H1 (cell line): ENCODE results near the gene CFDP1. TPM values are rescaled to one million over a fixed set of nuclear protein-coding genes. Genes with fewer than 3 reads are reported as not detected.

ENCODE experiments used
- CTCF ChIA-PET: fragments of 300-600 bp; sonication (Branson Sonifier 250); formaldehyde crosslinking; loops from one replicate; lab custom pipeline; 2021; ENCODE audit not compliant: partially characterized antibody; lab: Charles Lee
- POLR2A ChIA-PET: fragments of 300-600 bp; sonication (Branson Sonifier 250); formaldehyde crosslinking; loops from one replicate; lab custom pipeline; 2021; ENCODE audit warnings: inconsistent platforms; ENCODE audit not compliant: partially characterized antibody; lab: Charles Lee
- DNase-seq, 2 experiments: peaks; one replicate each; pipeline versions ENCODE4 v3.0.0 to v3.0.0-alpha.2; 2010 to 2022; ENCODE audit warnings: low spot score in 2 of 2, low read depth in 1 of 2, mixed read lengths in 1 of 2
- FAIRE-seq: peaks from 2 replicates; lab custom pipeline; 2011; peaks lifted over from hg19 to GRCh38; lab: Jason Lieb, UNC
- H2AFZ ChIP-seq: 2 replicates; pipeline ENCODE4 v1.8.1; 2012; ENCODE audit warnings: low read length, inconsistent platforms
- H2AK5ac ChIP-seq: 2 replicates; pipeline ENCODE4 v1.6.1; 2013; ENCODE audit warnings: low read depth, low read length
- H2BK120ac ChIP-seq: replicated peaks from 2 replicates; pipeline ENCODE3; 2013; ENCODE audit warnings: low read depth, low read length, inconsistent platforms
- H2BK12ac ChIP-seq: 2 replicates; pipeline ENCODE4 v1.6.1; 2013; ENCODE audit warnings: low read depth, low read length
- H2BK15ac ChIP-seq: 2 replicates; pipeline ENCODE4 v1.6.1; 2013; ENCODE audit warnings: low read length
- H2BK20ac ChIP-seq: 2 replicates; pipeline ENCODE4 v1.6.1; 2013; ENCODE audit warnings: low read length
- H2BK5ac ChIP-seq: 2 replicates; pipeline ENCODE4 v1.6.1; 2013; ENCODE audit warnings: low read depth, low read length
- H3K14ac ChIP-seq: 2 replicates; pipeline ENCODE4 v1.6.1; 2013; ENCODE audit warnings: inconsistent platforms; ENCODE audit not compliant: insufficient read length
- H3K18ac ChIP-seq: 2 replicates; pipeline ENCODE4 v1.6.1; 2013; ENCODE audit warnings: low read length; ENCODE audit errors: extremely low read depth
- H3K23ac ChIP-seq: 2 replicates; pipeline ENCODE4 v1.6.1; 2013; ENCODE audit warnings: inconsistent platforms; ENCODE audit not compliant: insufficient read length
- H3K23me2 ChIP-seq: 2 replicates; pipeline ENCODE4 v1.6.1; 2013; ENCODE audit warnings: low read depth, low read length
- H3K27ac ChIP-seq: 2 replicates; pipeline ENCODE4 v1.6.1; 2011; ENCODE audit warnings: low read depth, low read length, inconsistent platforms
- H3K27me3 ChIP-seq, 4 experiments: replicated peaks in 1 of 4; 1 replicate in 1 of 4; 2 replicates in 3 of 4; pipeline versions ENCODE4 v1.6.1 to v1.8.1; 2011 to 2013; ENCODE audit warnings: low read length in 3 of 4, mild to moderate bottlenecking in 3 of 4, inconsistent platforms in 2 of 4, mixed read lengths in 2 of 4, moderate library complexity in 1 of 4; ENCODE audit not compliant: control insufficient read depth in 3 of 4, insufficient read depth in 3 of 4; ENCODE audit errors: extremely low read depth in 1 of 4
- H3K36me3 ChIP-seq, 4 experiments: 2 replicates each; pipeline versions ENCODE4 v1.6.1 to v1.8.1; 2011 to 2013; ENCODE audit warnings: mild to moderate bottlenecking in 4 of 4, low read length in 3 of 4, moderate library complexity in 2 of 4, control low read depth in 1 of 4, inconsistent platforms in 1 of 4; ENCODE audit not compliant: insufficient read depth in 4 of 4, control insufficient read depth in 2 of 4
- H3K4ac ChIP-seq: replicated peaks from 2 replicates; pipeline ENCODE3; 2013; ENCODE audit warnings: low read length, low read depth, mixed read lengths, inconsistent platforms; ENCODE audit not compliant: insufficient read length
- H3K4me1 ChIP-seq, 4 experiments: replicated peaks in 1 of 4; 1 replicate in 1 of 4; 2 replicates in 3 of 4; pipeline versions ENCODE4 v1.6.1 to v1.8.1; 2011 to 2013; ENCODE audit warnings: low read length in 3 of 4, inconsistent platforms in 2 of 4, mixed read lengths in 1 of 4; ENCODE audit not compliant: insufficient read depth in 4 of 4, control insufficient read depth in 3 of 4
- H3K4me2 ChIP-seq, 2 experiments: 2 replicates each; pipeline versions ENCODE4 v1.6.1 to v1.8.1; 2011 to 2013; ENCODE audit warnings: low read depth in 2 of 2, low read length in 2 of 2, control low read depth in 1 of 2, inconsistent platforms in 1 of 2, mild to moderate bottlenecking in 1 of 2; ENCODE audit not compliant: insufficient read depth in 1 of 2
- H3K4me3 ChIP-seq, 4 experiments: fragments of 200-600, 300-600 bp in 1 of 4; sonication (generic), shearing (Covaris generic), sonication (Bioruptor Twin) in 1 of 4; 2 replicates each; pipeline versions ENCODE4 v1.5.1 to v1.8.1; 2011 to 2016; ENCODE audit warnings: low read length in 4 of 4, low read depth in 3 of 4, control low read depth in 2 of 4, inconsistent platforms in 2 of 4, mild to moderate bottlenecking in 2 of 4, mixed read lengths in 1 of 4, moderate library complexity in 1 of 4; ENCODE audit not compliant: insufficient read depth in 2 of 4; ENCODE audit errors: extremely low read depth in 1 of 4
- H3K56ac ChIP-seq: replicated peaks from 2 replicates; pipeline ENCODE3; 2013; ENCODE audit warnings: low read depth, mild to moderate bottlenecking, mixed read lengths, low read length, inconsistent platforms; ENCODE audit not compliant: insufficient read length
- H3K79me1 ChIP-seq: 2 replicates; pipeline ENCODE4 v1.6.1; 2013; ENCODE audit warnings: low read depth, low read length, control low read depth
- H3K79me2 ChIP-seq, 2 experiments: 2 replicates each; pipeline versions ENCODE4 v1.6.1 to v1.8.1; 2012 to 2013; ENCODE audit warnings: low read length in 2 of 2, mild to moderate bottlenecking in 2 of 2, inconsistent platforms in 1 of 2; ENCODE audit not compliant: insufficient read depth in 2 of 2, control insufficient read depth in 1 of 2
- H3K9ac ChIP-seq, 4 experiments: replicated peaks in 1 of 4; 1 replicate in 1 of 4; 2 replicates in 3 of 4; pipeline versions ENCODE4 v1.6.1 to v1.8.1; 2011 to 2013; ENCODE audit warnings: low read depth in 3 of 4, low read length in 3 of 4, control low read depth in 2 of 4, mild to moderate bottlenecking in 2 of 4, moderate library complexity in 2 of 4, inconsistent platforms in 1 of 4; ENCODE audit errors: extremely low read depth in 1 of 4
- H3K9me3 ChIP-seq, 2 experiments: 2 replicates each; pipeline versions ENCODE4 v1.6.1 to v1.8.1; 2012 to 2013; ENCODE audit warnings: mild to moderate bottlenecking in 2 of 2, moderate library complexity in 2 of 2, control low read depth in 1 of 2, inconsistent platforms in 1 of 2, low read depth in 1 of 2, low read length in 1 of 2, mixed read lengths in 1 of 2; ENCODE audit not compliant: insufficient read depth in 2 of 2
- H4K20me1 ChIP-seq, 2 experiments: replicated peaks in 1 of 2; 2 replicates each; pipeline versions ENCODE3 to v1.8.1; 2011 to 2013; ENCODE audit warnings: inconsistent platforms in 2 of 2, low read length in 2 of 2, mild to moderate bottlenecking in 1 of 2; ENCODE audit not compliant: insufficient read depth in 2 of 2, control insufficient read depth in 1 of 2
- H4K5ac ChIP-seq: 2 replicates; pipeline ENCODE4 v1.6.1; 2013; ENCODE audit warnings: low read length, low read depth, mixed read lengths, inconsistent platforms; ENCODE audit not compliant: insufficient read length
- H4K8ac ChIP-seq: 2 replicates; pipeline ENCODE4 v1.8.0; 2013; ENCODE audit warnings: mild to moderate bottlenecking, moderate library complexity, low read length, inconsistent platforms; ENCODE audit not compliant: insufficient read depth; ENCODE audit errors: extremely low read depth
- H4K91ac ChIP-seq: replicated peaks from 2 replicates; pipeline ENCODE3; 2013; ENCODE audit warnings: low read length, mixed read lengths, inconsistent platforms; ENCODE audit not compliant: insufficient read length
- FOSL1 ChIP-seq: IDR thresholded peaks from 2 replicates; pipeline ENCODE4 v1.6.1; 2011; ENCODE audit warnings: mild to moderate bottlenecking, low read depth, low read length, moderate library complexity; ENCODE audit not compliant: insufficient read depth
- WGBS, 2 experiments: shearing (Covaris generic) in 1 of 2; methylation state at CpG; one replicate each; pipeline versions ENCODE4 v1.1.6 to v1.1.7; 2013 to 2015; ENCODE audit warnings: low lambda C conversion rate in 2 of 2, mixed read lengths in 2 of 2, inconsistent platforms in 1 of 2, low coverage in 1 of 2, missing lambda C conversion rate in 1 of 2; ENCODE audit not compliant: insufficient replicate concordance in 2 of 2, insufficient coverage in 1 of 2, insufficient read length in 1 of 2; ENCODE audit errors: extremely low coverage in 1 of 2, missing lambda C conversion rate in 1 of 2; 5-methylcytosine and 5-hydroxymethylcytosine counted together
- polyA plus RNA-seq, 7 experiments: library from polyadenylated mRNA; depleted of rRNA in 3 of 7; stranded (reverse) in 5 of 7; unstranded in 2 of 7; fragments of >200 nt in 5 of 7; fragments of 200-250 nt in 2 of 7; gene quantifications; 1 replicate in 5 of 7; 2 replicates in 1 of 7; 4 replicates in 1 of 7; pipeline versions ENCODE4 v1.2.1 to v1.2.3, GENCODE V29; 2011 to 2013; ENCODE audit warnings: missing spikeins in 2 of 7, mixed read lengths in 2 of 7
- total RNA-seq: library from RNA; stranded (reverse); fragmentation: NEBNext Ultra II Directional; extraction: Animal tissue kit (Norgen Biotek cat#: 25700); gene quantifications from 2 replicates; pipeline ENCODE4 v1.2.1, GENCODE V29; 2021

Gene CFDP1
- total and polyA plus RNA-seq, 2 of the 8 experiments (the other 6 are each of a cell fraction or from before 2014, with no cell fraction given) = 25.5 to 77.3 TPM

DNA sequence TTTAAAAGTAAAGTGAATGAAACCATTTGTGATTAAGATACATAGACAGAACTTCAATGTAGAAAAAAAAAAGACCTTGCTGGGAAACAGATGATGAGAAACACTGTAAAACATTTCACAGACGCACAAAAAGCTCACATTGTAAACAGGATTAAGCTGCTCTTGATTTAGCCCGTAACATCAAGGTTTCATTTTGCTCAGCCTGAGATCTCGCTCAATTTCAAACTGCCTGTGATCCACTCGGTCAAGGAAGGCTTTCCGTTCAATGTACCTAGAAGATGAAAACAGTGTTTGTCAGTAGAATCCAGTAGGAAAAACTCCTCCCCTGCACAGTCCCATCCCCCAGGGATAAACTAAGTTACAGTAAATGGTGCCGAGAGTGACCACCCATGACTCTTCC, 139.5 kb downstream of the CFDP1 start:
- H3K9ac ChIP-seq = no peak overlapping the region
- peaks cover 5 to 37% (median 20%) of the 10 kb centered on the region in 4 experiments for H3K36me3 ChIP-seq
- no peak overlapping the region for H2AFZ ChIP-seq
- no peak overlapping the region for H2BK5ac ChIP-seq
- H4K20me1 ChIP-seq = peaks cover 0 to 2% of the 10 kb centered on the region in 2 experiments
- H4K91ac ChIP-seq = no peak overlapping the region
- H2AK5ac ChIP-seq = no peak overlapping the region
- no peaks in the 10 kb centered on the region for H3K79me2 ChIP-seq
- no peaks in the 10 kb centered on the region for H3K9me3 ChIP-seq
- no peak overlapping the region for H3K27ac ChIP-seq
- no peak overlapping the region for H2BK120ac ChIP-seq
- no peaks in the 10 kb centered on the region for H3K27me3 ChIP-seq
- no peak overlapping the region for H4K5ac ChIP-seq
- H2BK20ac ChIP-seq = no peak overlapping the region
- no peak overlapping the region for H3K4me3 ChIP-seq
- H3K23ac ChIP-seq = no peak overlapping the region
- no peak for FAIRE-seq
- 95% methylated on average over 6 of the region's 6 CpGs; no CpG with 5 or more reads in 1 of the 2 experiments for WGBS, 2 experiments
- H3K23me2 ChIP-seq = no peaks in the 10 kb centered on the region
- no peak overlapping the region for H3K56ac ChIP-seq
- no peak overlapping the region for H3K4me2 ChIP-seq
- H3K79me1 ChIP-seq = no peaks in the 10 kb centered on the region
- no peak overlapping the region for H3K14ac ChIP-seq
- H3K18ac ChIP-seq = no peak overlapping the region
- H2BK12ac ChIP-seq = no peak overlapping the region
- POLR2A ChIA-PET = interaction anchor here (0.7 to 1.3 kb wide), 3 partner anchors 42 to 67 kb away, joined by 3 to 4 read pairs (median 3); no protein-coding TSS in a partner anchor
- no peak overlapping the region for H3K4ac ChIP-seq
- no peak for DNase-seq
- no peak overlapping the region for H2BK15ac ChIP-seq
- CTCF ChIA-PET = interaction anchor here (0.7 to 1.6 kb wide), 4 partner anchors 12 to 237 kb away, joined by 3 read pairs; partner anchors contain the start of gene TMEM170A
- no peak overlapping the region for H4K8ac ChIP-seq
- no peaks in the 10 kb centered on the region for H3K4me1 ChIP-seq
- TF ChIP-seq FOSL1 = no peak
